SU-DHL-6 (cell line): ENCODE measurements around the gene STX1A.
"Not testable (repeated sequence)": the region's sequence is repeated elsewhere in the genome, so short reads cannot be mapped to it uniquely, and the experiment has no call there.

ENCODE experiments used
- H2AFZ ChIP-seq: fragments of 200-600 bp; sonication (generic); 2 replicates; pipeline ENCODE4 v1.6.1; 2014; ENCODE audit warnings: low read depth, mild to moderate bottlenecking, moderate library complexity, mixed read lengths, antibody characterized with exemption, low read length; ENCODE audit not compliant: severe bottlenecking
- H3F3A ChIP-seq: fragments of 200-600 bp; shearing (Covaris generic); 2 replicates; pipeline ENCODE4 v1.6.0; 2016; ENCODE audit warnings: antibody characterized with exemption, mild to moderate bottlenecking; ENCODE audit not compliant: insufficient read depth
- H3K27ac ChIP-seq: fragments of 200-600 bp; sonication (generic); 2 replicates; pipeline ENCODE4 v1.5.1; 2016; ENCODE audit warnings: low read depth, mild to moderate bottlenecking, low read length, moderate library complexity, mixed read lengths
- H3K27me3 ChIP-seq: fragments of 200-600 bp; sonication (generic), shearing (Covaris generic); 2 replicates; pipeline ENCODE4 v1.6.0; 2014; ENCODE audit warnings: mild to moderate bottlenecking, low read length
- H3K36me3 ChIP-seq: fragments of 200-600 bp; sonication (generic); 2 replicates; pipeline ENCODE4 v1.6.1; 2014; ENCODE audit warnings: mild to moderate bottlenecking, low read length, mixed read lengths
- H3K4me2 ChIP-seq: fragments of 300-600, 200-600 bp; shearing (Covaris generic), sonication (generic); 2 replicates; pipeline ENCODE4 v1.6.0; 2014; ENCODE audit warnings: low read length, low read depth, mild to moderate bottlenecking; ENCODE audit not compliant: poor library complexity, severe bottlenecking
- H3K4me3 ChIP-seq: fragments of 200-600 bp; sonication (generic); 2 replicates; pipeline ENCODE4 v1.5.1; 2014; ENCODE audit warnings: antibody characterized with exemption, low read length, mild to moderate bottlenecking, mixed read lengths; ENCODE audit not compliant: insufficient read depth, poor library complexity, severe bottlenecking
- H3K79me2 ChIP-seq: fragments of 200-600 bp; sonication (generic); 2 replicates; pipeline ENCODE4 v1.6.1; 2014; ENCODE audit warnings: mild to moderate bottlenecking, low read length, moderate library complexity; ENCODE audit not compliant: insufficient read depth
- H3K9ac ChIP-seq: fragments of 200-600 bp; sonication (generic); 2 replicates; pipeline ENCODE4 v1.7.0; 2014; ENCODE audit warnings: mild to moderate bottlenecking, low read length
- H3K9me2 ChIP-seq: fragments of 200-600 bp; sonication (generic); replicated peaks from 2 replicates; pipeline ENCODE4 v1.6.1; 2014; ENCODE audit warnings: low read length; ENCODE audit not compliant: insufficient read depth
- H3K9me3 ChIP-seq: fragments of 200-600 bp; sonication (generic); 2 replicates; pipeline ENCODE4 v1.6.1; 2014; ENCODE audit warnings: low read length, mixed read lengths; ENCODE audit not compliant: insufficient read depth
- H4K20me1 ChIP-seq: fragments of 200-600 bp; sonication (generic); 2 replicates; pipeline ENCODE4 v1.6.1; 2014; ENCODE audit warnings: low read depth, mild to moderate bottlenecking, antibody characterized with exemption, low read length, moderate library complexity, mixed read lengths
- CTCF ChIP-seq: fragments of 200-600 bp; sonication (generic); IDR thresholded peaks from one replicate; pipeline ENCODE4 v1.5.1; 2017; ENCODE audit warnings: antibody characterized with exemption, mild to moderate bottlenecking, low read length, moderate library complexity; ENCODE audit not compliant: insufficient read depth, poor library complexity, severe bottlenecking
- EZH2phosphoT487 ChIP-seq: fragments of 200-600 bp; sonication (generic), shearing (Covaris generic); conservative IDR thresholded peaks from 2 replicates; pipeline ENCODE4 v1.6.1; 2018; ENCODE audit warnings: mild to moderate bottlenecking, antibody characterized with exemption, low read length, moderate library complexity, mixed read lengths

STX1A gene

GRCh38 chr7:73723813-73724212, 4.3 kb upstream of the STX1A start:
- no peaks in the 10 kb centered on the region for H3F3A ChIP-seq
- no peaks in the 10 kb centered on the region for H3K27me3 ChIP-seq
- no peak overlapping the region for H3K27ac ChIP-seq
- H3K79me2 ChIP-seq, result no peaks in the 10 kb centered on the region
- H4K20me1 ChIP-seq, result no peaks in the 10 kb centered on the region
- no peak overlapping the region for H3K4me3 ChIP-seq
- no peak overlapping the region for H2AFZ ChIP-seq
- no peak overlapping the region for H3K9ac ChIP-seq
- no peaks in the 10 kb centered on the region for H3K9me2 ChIP-seq
- no peaks in the 10 kb centered on the region for H3K9me3 ChIP-seq
- no peak overlapping the region for H3K4me2 ChIP-seq
- H3K36me3 ChIP-seq, result no peaks in the 10 kb centered on the region
- TF ChIP-seq CTCF, result no peak
- TF ChIP-seq EZH2phosphoT487, result no peak

GRCh38 chr7:73722785-73723184, 3.3 kb upstream of the STX1A start:
- TF ChIP-seq CTCF (no peak), EZH2phosphoT487 (no peak)
- H3F3A ChIP-seq, result no peaks in the 10 kb centered on the region
- no peak overlapping the region for H3K9ac ChIP-seq
- no peak overlapping the region for H3K27ac ChIP-seq
- no peak overlapping the region for H3K4me3 ChIP-seq
- H3K4me2 ChIP-seq, result no peak overlapping the region
- no peaks in the 10 kb centered on the region for H3K36me3 ChIP-seq
- H3K27me3 ChIP-seq, result no peaks in the 10 kb centered on the region
- H4K20me1 ChIP-seq, result 0 out of 2 replicates have a peak, but pooled peaks cover 2% of the 10 kb centered on the region
- no peaks in the 10 kb centered on the region for H3K9me2 ChIP-seq
- no peaks in the 10 kb centered on the region for H3K79me2 ChIP-seq
- no peak overlapping the region for H2AFZ ChIP-seq
- no peaks in the 10 kb centered on the region for H3K9me3 ChIP-seq

DNA sequence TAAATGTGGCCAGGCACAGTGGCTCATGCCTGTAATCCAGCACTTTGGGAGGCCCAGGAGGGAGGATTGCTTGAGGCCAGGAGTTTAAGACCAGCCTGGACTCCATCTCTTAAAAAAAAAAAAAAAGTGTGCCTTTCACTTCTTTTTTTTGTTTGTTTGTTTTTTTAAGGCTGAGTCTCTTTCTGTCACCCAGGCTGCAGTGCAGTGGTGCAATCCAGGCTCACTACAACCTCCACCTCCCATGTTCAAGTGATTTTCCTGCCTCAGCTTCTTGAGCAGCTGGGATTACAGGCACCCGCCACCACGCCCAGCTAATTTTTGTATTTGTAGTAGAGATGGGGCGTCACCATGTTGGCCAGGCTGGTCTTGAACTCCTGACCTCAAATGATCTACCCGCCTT, 2.7 kb upstream of the STX1A start:
- not testable (repeated sequence) for H3F3A ChIP-seq, H3K9ac ChIP-seq, H3K27ac ChIP-seq, H3K79me2 ChIP-seq, H3K9me2 ChIP-seq, H3K4me2 ChIP-seq, H2AFZ ChIP-seq, H3K36me3 ChIP-seq, H4K20me1 ChIP-seq, H3K4me3 ChIP-seq, H3K9me3 ChIP-seq, H3K27me3 ChIP-seq

GRCh38 chr7:73721377-73721817, 1.9 kb upstream of the STX1A start:
- Histone ChIP-seq H3K27me3 (no peaks in the 10 kb centered on the region), H2AFZ (no peak overlapping the region), H3K9me2 (no peaks in the 10 kb centered on the region), H3K9ac (no peak overlapping the region), H3F3A (no peaks in the 10 kb centered on the region), H3K79me2 (no peaks in the 10 kb centered on the region), H3K4me3 (no peak overlapping the region), H3K4me2 (no peak overlapping the region), H3K27ac (no peak overlapping the region), H4K20me1 (0 out of 2 replicates have a peak, but pooled peaks cover 2% of the 10 kb centered on the region), H3K36me3 (no peaks in the 10 kb centered on the region), H3K9me3 (no peaks in the 10 kb centered on the region)
- no peak for TF ChIP-seq CTCF
- no peak for TF ChIP-seq EZH2phosphoT487

DNA sequence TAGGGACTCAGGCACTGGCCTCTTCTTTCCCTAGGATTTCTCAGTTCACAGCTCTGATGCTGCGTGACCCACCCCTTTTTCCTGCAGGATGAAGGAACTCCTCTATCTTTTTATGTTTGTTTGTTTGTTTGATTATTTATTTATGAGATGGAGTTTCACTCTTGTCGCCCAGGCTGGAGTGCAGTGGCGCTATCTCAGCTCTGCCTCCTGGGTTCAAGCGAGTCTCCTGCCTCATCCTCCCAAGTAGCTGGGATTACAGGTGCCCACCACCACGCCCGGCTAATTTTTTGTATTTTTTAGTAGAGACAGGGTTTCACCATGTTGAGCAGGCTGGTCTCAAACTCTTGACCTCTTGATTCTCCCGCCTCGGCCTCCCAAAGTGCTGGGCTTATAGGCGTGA, 974 bp upstream of the STX1A start:
- H3K36me3 ChIP-seq, H3K9me2 ChIP-seq, H3K9me3 ChIP-seq, H3K9ac ChIP-seq, H3K27ac ChIP-seq, H3K27me3 ChIP-seq, H2AFZ ChIP-seq, H4K20me1 ChIP-seq, H3F3A ChIP-seq, H3K4me2 ChIP-seq, H3K4me3 ChIP-seq, H3K79me2 ChIP-seq: not testable (repeated sequence)
